PC-9 (cell line): ENCODE results near the gene DDX6. TPM values are rescaled to one million over a fixed set of nuclear protein-coding genes. Genes with fewer than 3 reads are reported as not detected.

Experiments used
- BruUV-seq: library from RNA; stranded (reverse); fragments of 400-500 nt; replicated peaks from 2 replicates; lab custom pipeline; 2021; lab: Mats Ljungman, UMichigan
- CTCF ChIA-PET: fragments of 300-600 bp; sonication (Branson Sonifier 250); formaldehyde crosslinking; loops from one replicate; lab custom pipeline; 2022; ENCODE audit warnings: antibody characterized with exemption; lab: Charles Lee
- POLR2A ChIA-PET: fragments of 300-600 bp; sonication (Branson Sonifier 250); formaldehyde crosslinking; loops from one replicate; lab custom pipeline; 2022; ENCODE audit warnings: antibody characterized with exemption; ENCODE audit not compliant: unreplicated experiment; lab: Charles Lee
- DNase-seq, 2 experiments: peaks; one replicate each; pipeline versions ENCODE4 v3.0.0 to v3.0.0-alpha.2; 2015 to 2022; ENCODE audit warnings: mixed read lengths in 1 of 2
- H2AFZ ChIP-seq: fragments of 200-600 bp; sonication (generic); 2 replicates; pipeline ENCODE4 v1.8.1; 2017; ENCODE audit warnings: antibody characterized with exemption
- H3F3A ChIP-seq: fragments of 200-600 bp; sonication (generic); 2 replicates; pipeline ENCODE4 v1.8.1; 2017; ENCODE audit warnings: antibody characterized with exemption, mild to moderate bottlenecking, low read depth; ENCODE audit not compliant: insufficient read depth
- H3K27ac ChIP-seq: fragments of 200-600 bp; sonication (generic); 2 replicates; pipeline ENCODE4 v1.6.1; 2016; ENCODE audit warnings: mixed run types
- H3K27me3 ChIP-seq: fragments of 200-600 bp; sonication (generic); 2 replicates; pipeline ENCODE4 v1.6.1; 2016; ENCODE audit warnings: low read depth, mixed run types; ENCODE audit not compliant: insufficient read depth
- H3K36me3 ChIP-seq: fragments of 200-600 bp; sonication (generic); 2 replicates; pipeline ENCODE4 v1.6.1; 2016; ENCODE audit warnings: low read depth, mixed run types
- H3K4me1 ChIP-seq: fragments of 200-600 bp; sonication (generic); replicated peaks from 2 replicates; pipeline ENCODE4 v1.6.1; 2016; ENCODE audit warnings: mixed run types; ENCODE audit not compliant: insufficient read depth
- H3K4me2 ChIP-seq: fragments of 200-600 bp; sonication (generic); 2 replicates; pipeline ENCODE4 v1.6.1; 2017; ENCODE audit warnings: mixed run types
- H3K4me3 ChIP-seq: fragments of 200-600 bp; sonication (generic); 2 replicates; pipeline ENCODE4 v1.6.1; 2016; ENCODE audit warnings: mixed run types
- H3K79me2 ChIP-seq: fragments of 200-600 bp; sonication (generic); 2 replicates; pipeline ENCODE4 v1.6.1; 2017; ENCODE audit warnings: low read depth, mixed run types
- H3K9me2 ChIP-seq: fragments of 200-600 bp; sonication (generic); 2 replicates; pipeline ENCODE4 v1.8.1; 2017; ENCODE audit warnings: mild to moderate bottlenecking; ENCODE audit not compliant: insufficient read depth
- H3K9me3 ChIP-seq: fragments of 200-600 bp; sonication (generic); 2 replicates; pipeline ENCODE4 v1.8.1; 2016; ENCODE audit warnings: low read depth; ENCODE audit not compliant: insufficient read depth
- H4K20me1 ChIP-seq: fragments of 200-600 bp; sonication (generic); 2 replicates; pipeline ENCODE4 v1.8.1; 2017; ENCODE audit not compliant: insufficient read depth
- EZH2 ChIP-seq: fragments of 200-600 bp; sonication (generic); IDR thresholded peaks from 2 replicates; pipeline ENCODE4 v1.8.0; 2017; ENCODE audit warnings: antibody characterized with exemption, low read depth
- intact Hi-C: fragments of 100-400 bp; cut with micrococcal nuclease; formaldehyde crosslinking; loops from one replicate; pipeline ENCODE4 v1.10.0; 2022; ENCODE audit not compliant: unreplicated experiment
- total RNA-seq: library from RNA; stranded (reverse); gene quantifications from 2 replicates; pipeline ENCODE4 v1.2.3, GENCODE V29; 2021
- TF ChIP-seq, protein P1 (sequence below): fragments of 200-600 bp; sonication (generic); conservative IDR thresholded peaks from 2 replicates; pipeline ENCODE4 v1.6.1; 2017; ENCODE audit warnings: mixed run types, antibody characterized with exemption, mild to moderate bottlenecking, moderate library complexity

Gene DDX6
- total RNA-seq, 1 experiment from 2014 or later, result 84.4 TPM

DNA sequence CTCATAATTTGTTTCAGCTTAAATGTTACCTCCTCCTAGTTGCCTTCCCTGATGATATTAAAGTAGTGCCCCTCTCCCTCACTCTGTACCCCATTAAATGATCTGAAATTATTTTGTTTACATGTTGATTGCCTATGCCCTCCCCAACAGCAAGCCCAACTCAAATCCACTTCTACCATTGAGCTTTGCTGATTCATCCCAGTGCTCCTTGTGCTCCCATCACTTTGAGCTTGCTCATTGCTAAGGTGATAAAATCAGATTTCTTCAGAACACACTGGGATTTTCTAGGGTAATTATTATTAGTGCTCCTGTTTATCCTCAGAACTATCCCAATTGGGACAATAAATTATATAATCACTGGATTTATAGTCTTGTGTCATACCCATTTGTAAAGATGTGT is 8.4 kb upstream of the DDX6 start:
- intact Hi-C loops, result no loop called here
- Histone ChIP-seq H3K4me2 (no peak overlapping the region), H2AFZ (no peak overlapping the region), H3K79me2 (no peaks in the 10 kb centered on the region), H3K36me3 (no peaks in the 10 kb centered on the region), H3F3A (no peaks in the 10 kb centered on the region), H3K9me3 (no peaks in the 10 kb centered on the region), H4K20me1 (no peaks in the 10 kb centered on the region), H3K9me2 (no peaks in the 10 kb centered on the region), H3K4me1 (no peaks in the 10 kb centered on the region), H3K4me3 (no peak overlapping the region), H3K27ac (no peak overlapping the region), H3K27me3 (no peaks in the 10 kb centered on the region)
- TF ChIP-seq, protein P1, sequence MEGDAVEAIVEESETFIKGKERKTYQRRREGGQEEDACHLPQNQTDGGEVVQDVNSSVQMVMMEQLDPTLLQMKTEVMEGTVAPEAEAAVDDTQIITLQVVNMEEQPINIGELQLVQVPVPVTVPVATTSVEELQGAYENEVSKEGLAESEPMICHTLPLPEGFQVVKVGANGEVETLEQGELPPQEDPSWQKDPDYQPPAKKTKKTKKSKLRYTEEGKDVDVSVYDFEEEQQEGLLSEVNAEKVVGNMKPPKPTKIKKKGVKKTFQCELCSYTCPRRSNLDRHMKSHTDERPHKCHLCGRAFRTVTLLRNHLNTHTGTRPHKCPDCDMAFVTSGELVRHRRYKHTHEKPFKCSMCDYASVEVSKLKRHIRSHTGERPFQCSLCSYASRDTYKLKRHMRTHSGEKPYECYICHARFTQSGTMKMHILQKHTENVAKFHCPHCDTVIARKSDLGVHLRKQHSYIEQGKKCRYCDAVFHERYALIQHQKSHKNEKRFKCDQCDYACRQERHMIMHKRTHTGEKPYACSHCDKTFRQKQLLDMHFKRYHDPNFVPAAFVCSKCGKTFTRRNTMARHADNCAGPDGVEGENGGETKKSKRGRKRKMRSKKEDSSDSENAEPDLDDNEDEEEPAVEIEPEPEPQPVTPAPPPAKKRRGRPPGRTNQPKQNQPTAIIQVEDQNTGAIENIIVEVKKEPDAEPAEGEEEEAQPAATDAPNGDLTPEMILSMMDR, result no peak
- TF ChIP-seq EZH2, result no peak
- no TSS peak for BruUV-seq
- DNase-seq, result no peak
- ChIA-PET POLR2A (interaction anchor here (0.6 kb wide), 1 partner anchor 516 kb away, joined by 4 read pairs; no protein-coding TSS in a partner anchor), CTCF (interaction anchor here (0.6 kb wide), 1 partner anchor 454 kb away, joined by 4 read pairs; no protein-coding TSS in a partner anchor)

DNA sequence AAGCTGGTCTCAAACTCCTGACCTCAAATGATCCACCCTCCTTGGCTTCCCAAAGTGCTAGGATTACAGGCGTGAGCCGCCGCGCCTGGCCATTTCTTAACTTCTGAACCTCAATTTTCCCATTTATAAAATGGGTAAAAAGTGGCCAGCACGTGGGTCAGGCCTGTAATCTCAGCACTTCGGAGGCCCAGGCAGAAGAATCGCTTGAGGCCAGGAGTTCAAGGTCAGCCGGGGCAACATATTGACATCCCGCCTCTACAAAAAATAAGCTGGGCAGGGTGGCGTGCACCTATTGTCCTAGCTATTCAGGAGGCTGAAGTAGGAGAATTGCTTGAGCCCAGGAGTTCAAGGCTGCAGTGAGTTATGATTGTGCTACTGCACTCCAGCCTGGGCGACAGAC is 6.5 kb upstream of the DDX6 start:
- no peak overlapping the region for H2AFZ ChIP-seq
- no peak overlapping the region for H3K4me2 ChIP-seq
- H3K4me1 ChIP-seq, result no peaks in the 10 kb centered on the region
- no peak overlapping the region for H3K4me3 ChIP-seq
- POLR2A ChIA-PET, result no interaction called here
- DNase-seq, result no peak
- TF ChIP-seq, protein P1, result no peak
- no peak for TF ChIP-seq EZH2
- intact Hi-C loops, result no loop called here
- H3K9me3 ChIP-seq, result no peaks in the 10 kb centered on the region
- BruUV-seq, result no TSS peak
- CTCF ChIA-PET, result no interaction called here
- H3K27me3 ChIP-seq, result no peaks in the 10 kb centered on the region
- H4K20me1 ChIP-seq, result no peaks in the 10 kb centered on the region
- H3K27ac ChIP-seq, result no peak overlapping the region
- H3K79me2 ChIP-seq, result no peaks in the 10 kb centered on the region
- no peaks in the 10 kb centered on the region for H3K36me3 ChIP-seq
- peaks cover 9% of the 10 kb centered on the region; the same call in 1 of the 2 replicates for H3F3A ChIP-seq
- H3K9me2 ChIP-seq, result no peaks in the 10 kb centered on the region

DNA sequence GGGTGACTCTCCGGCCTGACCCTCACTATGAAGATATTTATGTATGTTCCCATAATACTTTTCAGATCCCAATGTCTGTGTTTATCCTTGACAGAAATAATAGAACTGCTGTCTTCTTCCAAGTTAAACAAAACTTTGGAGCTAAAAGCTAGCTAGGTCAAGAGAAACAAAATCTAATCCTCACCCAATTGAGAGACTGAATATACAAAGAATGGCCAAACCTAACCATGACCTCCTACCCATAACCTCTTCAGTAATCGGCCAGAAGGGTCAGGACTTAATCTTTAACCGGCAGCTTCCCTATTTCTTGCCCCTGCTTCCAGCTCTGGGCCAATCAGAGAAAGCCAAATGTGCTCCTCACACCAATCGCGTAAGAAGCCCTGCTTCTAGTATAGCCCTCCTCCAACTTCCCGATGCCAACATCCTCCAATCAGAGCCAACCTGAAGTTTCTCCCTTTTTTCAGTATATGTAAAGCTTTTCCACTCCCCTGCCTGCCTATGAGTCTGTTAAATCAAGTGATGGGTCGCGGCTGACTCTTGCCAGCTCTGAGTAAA is 1.7 kb upstream of the DDX6 start:
- Histone ChIP-seq H2AFZ (no peak overlapping the region), H3K4me1 (peaks cover 14% of the 10 kb centered on the region), H3K4me2 (peak overlapping the region; percentile 92), H3K27ac (no peak overlapping the region), H3K4me3 (no peak overlapping the region), H3K79me2 (peaks cover 31% of the 10 kb centered on the region), H3K9me2 (no peaks in the 10 kb centered on the region), H3K9me3 (no peaks in the 10 kb centered on the region), H3F3A (peaks cover 23% of the 10 kb centered on the region; the same call in 1 of the 2 replicates), H4K20me1 (peaks cover 23% of the 10 kb centered on the region), H3K36me3 (no peaks in the 10 kb centered on the region), H3K27me3 (no peaks in the 10 kb centered on the region)
- POLR2A ChIA-PET, result interaction anchor here (0.6 to 1.2 kb wide), 3 partner anchors 73 to 184 kb away, joined by 3 to 4 read pairs (median 3); no protein-coding TSS in a partner anchor
- TSS peak; percentile 62 for BruUV-seq
- CTCF ChIA-PET, result interaction anchor here (0.5 to 1.2 kb wide), 5 partner anchors 28 to 193 kb away, joined by 3 to 6 read pairs (median 3); no protein-coding TSS in a partner anchor
- no peak for TF ChIP-seq EZH2
- TF ChIP-seq, protein P1, result no peak
- peak in 1 of 2 experiments; percentile 33 for DNase-seq
- intact Hi-C loops, result no loop called here
